ENCODE data around the gene RDH16. TPM values are rescaled to one million over a fixed set of nuclear protein-coding genes. Genes with fewer than 3 reads are reported as not detected.

Gene RDH16
- total and polyA plus RNA-seq, 7 experiments from 2014 or later: 0.19 to 2.0 (median 0.93) TPM

- Histone ChIP-seq H3K4me1 (ENCODE audit: control insufficient read depth in 2 of 2, insufficient read depth in 2 of 2, low read length in 2 of 2) (no peaks in the 10 kb centered on the region), H3K27ac (ENCODE audit: low read depth, low read length) (no peak overlapping the region), H3K9me3 (ENCODE audit: control insufficient read depth in 2 of 3, low read length in 3 of 3) (peaks cover 0 to 37% (median 2%) of the 10 kb centered on the region in 3 experiments), H3K4me3 (ENCODE audit: low read length) (no peak overlapping the region), H3K36me3 (ENCODE audit: control insufficient read depth in 2 of 3, insufficient read depth in 3 of 3, low read length in 3 of 3) (no peaks in the 10 kb centered on the region), H3K27me3 (ENCODE audit: control insufficient read depth in 2 of 2, insufficient read depth in 2 of 2, low read length in 2 of 2) (no peaks in the 10 kb centered on the region)
- peaks cover 0 to 21% (median 8%) of the 10 kb centered on the region in 5 donors for H3K27me3 Mint-ChIP-seq
- H3K4me3 Mint-ChIP-seq: no peak overlapping the region
- POLR2A ChIA-PET: interaction anchor here (1.3 kb wide), 1 partner anchor 11 kb away, joined by 4 read pairs; no protein-coding TSS in a partner anchor
- CTCF ChIA-PET: no interaction called here
- no peak for DNase-seq
- no peak for ATAC-seq
- H3K4me1 Mint-ChIP-seq: no peaks in the 10 kb centered on the region
- peaks cover 10 to 65% (median 32%) of the 10 kb centered on the region in 11 donors for H3K9me3 Mint-ChIP-seq
- intact Hi-C loops (cut with micrococcal nuclease): no loop called here
- peaks cover 0 to 22% (median 7%) of the 10 kb centered on the region in 5 donors for H3K36me3 Mint-ChIP-seq
- H3K27ac Mint-ChIP-seq: no peak overlapping the region
Observed at GRCh38 chr12:56905852-56906251, 51.6 kb downstream of the RDH16 start.

- no peak overlapping the region for H3K27ac Mint-ChIP-seq
- ATAC-seq (no peak), DNase-seq (no peak)
- H3K27me3 ChIP-seq (ENCODE audit: control insufficient read depth in 2 of 2, insufficient read depth in 2 of 2, low read length in 2 of 2): no peaks in the 10 kb centered on the region
- H3K4me1 Mint-ChIP-seq: no peaks in the 10 kb centered on the region
- ChIA-PET POLR2A (no interaction called here), CTCF (no interaction called here)
- no peak overlapping the region for H3K27ac ChIP-seq (ENCODE audit: low read depth, low read length)
- no peaks in the 10 kb centered on the region for H3K36me3 ChIP-seq (ENCODE audit: control insufficient read depth in 2 of 3, insufficient read depth in 3 of 3, low read length in 3 of 3)
- peaks cover 0 to 13% (median 5%) of the 10 kb centered on the region in 5 donors for H3K27me3 Mint-ChIP-seq
- intact Hi-C loops (cut with micrococcal nuclease): no loop called here
- H3K9me3 Mint-ChIP-seq: peaks cover 5 to 67% (median 30%) of the 10 kb centered on the region in 11 donors
- no peak overlapping the region for H3K4me3 ChIP-seq (ENCODE audit: low read length)
- no peaks in the 10 kb centered on the region for H3K4me1 ChIP-seq (ENCODE audit: control insufficient read depth in 2 of 2, insufficient read depth in 2 of 2, low read length in 2 of 2)
- peaks cover 0 to 27% (median 11%) of the 10 kb centered on the region in 5 donors for H3K36me3 Mint-ChIP-seq
- H3K9me3 ChIP-seq (ENCODE audit: control insufficient read depth in 2 of 3, low read length in 3 of 3): peaks cover 0 to 42% (median 8%) of the 10 kb centered on the region in 3 experiments
- H3K4me3 Mint-ChIP-seq: no peak overlapping the region
Observed at GRCh38 chr12:56903374-56903773, 54.0 kb downstream of the RDH16 start.

Other genes with a start within 250 kb of the RDH16 start
- 1,000 to 10,000 TPM in 4 of 5 experiments, 100 to 1,000 TPM in 1; 834 to 1,486 (median 1,355) TPM for gene NACA, start 232.3 kb downstream of the RDH16 start, total RNA-seq
- 1,000 to 10,000 TPM; 1,440 to 1,626 TPM for gene NACA, start 232.3 kb downstream of the RDH16 start, polyA plus RNA-seq
- 10 to 100 TPM; 11.5 to 39.8 (median 26.2) TPM for gene PRIM1, start 205.3 kb downstream of the RDH16 start, total RNA-seq
- 10 to 100 TPM; 40.0 to 55.1 TPM for gene PRIM1, start 205.3 kb downstream of the RDH16 start, polyA plus RNA-seq
- 1 to 10 TPM in 2 of 5 experiments, under 1 TPM in 3; 0.22 to 1.5 (median 0.64) TPM for gene HSD17B6, start 194.3 kb downstream of the RDH16 start, total RNA-seq
- gene HSD17B6, start 194.3 kb downstream of the RDH16 start, polyA plus RNA-seq: 1 to 10 TPM in 1 of 2 donors, under 1 TPM in 1; 0.99 to 1.3 TPM
- gene SDR9C7, start 23.2 kb downstream of the RDH16 start, total RNA-seq: not detected
- not detected for gene SDR9C7, start 23.2 kb downstream of the RDH16 start, polyA plus RNA-seq
- gene ZBTB39, start 48.9 kb upstream of the RDH16 start, total RNA-seq: 10 to 100 TPM in 3 of 5 experiments, 1 to 10 TPM in 2; 5.8 to 12.9 (median 10.7) TPM
- 1 to 10 TPM; 2.2 to 3.2 TPM for gene ZBTB39, start 48.9 kb upstream of the RDH16 start, polyA plus RNA-seq
- gene TAC3, start 58.9 kb upstream of the RDH16 start, total RNA-seq: 1 to 10 TPM in 1 of 5 experiments, under 1 TPM in 3, not detected in 1; 0.49 to 1.1 (median 0.74) TPM
- gene TAC3, start 58.9 kb upstream of the RDH16 start, polyA plus RNA-seq: not detected
- gene MYO1A, start 92.5 kb upstream of the RDH16 start, total RNA-seq: 1 to 10 TPM; 1.3 to 2.3 (median 1.9) TPM
- gene MYO1A, start 92.5 kb upstream of the RDH16 start, polyA plus RNA-seq: under 1 TPM; 0.56 to 0.68 TPM
- gene NEMP1, start 121.2 kb upstream of the RDH16 start, total RNA-seq: 10 to 100 TPM; 13.1 to 47.6 (median 29.3) TPM
- 1 to 10 TPM; 2.9 to 7.4 TPM for gene NEMP1, start 121.2 kb upstream of the RDH16 start, polyA plus RNA-seq
- gene NAB2, start 131.5 kb upstream of the RDH16 start, total RNA-seq: 10 to 100 TPM in 3 of 5 experiments, 1 to 10 TPM in 2; 5.7 to 22.4 (median 15.5) TPM
- 1 to 10 TPM in 1 of 2 donors, under 1 TPM in 1; 0.46 to 2.8 TPM for gene NAB2, start 131.5 kb upstream of the RDH16 start, polyA plus RNA-seq
- 100 to 1,000 TPM; 206 to 403 (median 294) TPM for gene STAT6, start 153.8 kb upstream of the RDH16 start, total RNA-seq
- gene STAT6, start 153.8 kb upstream of the RDH16 start, polyA plus RNA-seq: 100 to 1,000 TPM in 1 of 2 donors, 10 to 100 TPM in 1; 99.3 to 104 TPM
- 100 to 1,000 TPM in 1 of 5 experiments, 10 to 100 TPM in 3, under 1 TPM in 1; 0.58 to 119 (median 14.8) TPM for gene LRP1, start 170.9 kb upstream of the RDH16 start, total RNA-seq
- gene LRP1, start 170.9 kb upstream of the RDH16 start, polyA plus RNA-seq: 1 to 10 TPM in 1 of 2 donors, under 1 TPM in 1; 0.72 to 1.2 TPM
- not detected for gene LRP1-AS, start 190.0 kb upstream of the RDH16 start, total RNA-seq
- not detected for gene LRP1-AS, start 190.0 kb upstream of the RDH16 start, polyA plus RNA-seq